Ureter (tissue), 1 donor: Measurements from ENCODE around the gene CSTPP1. TPM values are rescaled to one million over a fixed set of nuclear protein-coding genes. Genes with fewer than 3 reads are reported as not detected.
"Not testable (repeated sequence)": the region's sequence is repeated elsewhere in the genome, so short reads cannot be mapped to it uniquely, and the experiment has no call there.

Experiments used
- DNase-seq: peaks from one replicate; pipeline ENCODE4 v3.0.0-alpha.2; 2020; ENCODE audit warnings: low spot score
- total RNA-seq: library from RNA; stranded (reverse); gene quantifications from one replicate; pipeline ENCODE4 v1.2.4, GENCODE V29; 2023
- donor health status: DM: yes; HTN: yes; CAD: no.

CSTPP1 gene
- total RNA-seq, 1 donor from 2014 or later = 43.0 TPM

DNA sequence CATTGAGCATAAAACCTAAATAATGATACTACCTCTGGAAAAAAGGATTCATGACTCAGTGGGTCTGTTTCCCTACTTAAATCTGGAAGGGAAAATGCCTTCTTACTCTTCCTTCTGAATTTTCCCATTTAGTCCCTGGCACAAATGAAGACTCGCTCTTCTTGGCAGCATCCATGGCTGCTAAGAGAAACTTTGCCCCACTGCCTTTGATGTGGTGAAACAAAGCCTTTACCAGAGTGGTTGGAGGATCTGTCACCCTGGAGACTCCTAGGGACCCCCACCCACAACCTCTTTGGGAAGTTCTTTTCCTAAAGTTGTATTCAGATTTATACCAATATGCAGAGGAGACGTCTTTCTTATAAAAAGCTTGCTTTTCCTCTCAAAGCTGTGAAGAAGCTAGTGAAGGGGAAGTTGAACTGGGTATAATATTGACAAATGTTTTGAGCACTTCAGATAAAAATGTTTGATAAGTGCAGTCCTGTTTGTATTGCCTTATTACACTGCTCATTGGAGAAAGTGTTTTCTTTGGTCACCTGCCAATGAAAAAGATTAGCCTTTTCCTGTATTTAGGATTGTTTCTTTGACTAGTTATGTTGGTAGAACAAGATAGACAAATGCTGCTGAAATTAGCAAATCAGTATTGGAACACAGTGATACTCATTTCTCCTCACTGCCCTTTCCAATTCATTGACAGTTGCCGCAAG is 162.8 kb downstream of the CSTPP1 start:
- no peak for DNase-seq

DNA sequence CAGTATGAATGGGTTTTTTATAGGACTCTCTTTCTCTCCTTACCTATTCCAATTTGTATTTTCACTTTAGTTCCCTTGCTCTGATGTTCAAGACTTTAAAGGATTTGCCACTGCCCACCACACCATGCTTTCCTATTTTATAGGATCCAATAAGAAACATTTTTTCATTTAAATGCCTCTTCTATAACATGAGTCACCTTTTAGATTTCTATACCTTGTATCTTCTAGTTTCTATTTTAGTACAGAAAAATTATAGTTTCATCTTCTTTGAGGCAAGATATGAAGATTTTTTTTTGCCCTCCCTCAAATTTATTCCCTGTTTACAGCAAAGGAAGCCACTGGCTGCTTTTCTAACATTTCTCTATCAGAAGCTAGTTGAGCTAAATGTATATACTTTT is 163.4 kb downstream of the CSTPP1 start:
- DNase-seq = no peak

DNA sequence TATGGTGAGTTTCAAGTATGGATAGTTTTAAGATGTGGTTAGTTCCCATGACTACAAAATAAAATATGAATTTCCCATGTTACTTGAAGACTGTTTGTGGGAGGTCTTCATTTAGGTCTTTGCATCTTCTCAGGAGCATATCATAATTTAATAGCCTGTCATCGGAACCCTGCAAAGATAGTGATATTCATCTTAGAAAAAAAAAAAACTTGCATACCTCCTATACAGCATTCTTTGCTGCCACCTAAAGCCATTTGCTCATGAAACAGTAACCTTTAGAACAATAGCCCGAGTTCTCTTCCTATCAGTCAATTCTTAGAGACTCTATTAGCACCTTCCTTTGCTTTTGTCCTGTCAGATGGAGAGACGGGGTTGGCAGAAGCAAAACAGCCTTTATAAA is 164.8 kb downstream of the CSTPP1 start:
- DNase-seq = no peak

DNA sequence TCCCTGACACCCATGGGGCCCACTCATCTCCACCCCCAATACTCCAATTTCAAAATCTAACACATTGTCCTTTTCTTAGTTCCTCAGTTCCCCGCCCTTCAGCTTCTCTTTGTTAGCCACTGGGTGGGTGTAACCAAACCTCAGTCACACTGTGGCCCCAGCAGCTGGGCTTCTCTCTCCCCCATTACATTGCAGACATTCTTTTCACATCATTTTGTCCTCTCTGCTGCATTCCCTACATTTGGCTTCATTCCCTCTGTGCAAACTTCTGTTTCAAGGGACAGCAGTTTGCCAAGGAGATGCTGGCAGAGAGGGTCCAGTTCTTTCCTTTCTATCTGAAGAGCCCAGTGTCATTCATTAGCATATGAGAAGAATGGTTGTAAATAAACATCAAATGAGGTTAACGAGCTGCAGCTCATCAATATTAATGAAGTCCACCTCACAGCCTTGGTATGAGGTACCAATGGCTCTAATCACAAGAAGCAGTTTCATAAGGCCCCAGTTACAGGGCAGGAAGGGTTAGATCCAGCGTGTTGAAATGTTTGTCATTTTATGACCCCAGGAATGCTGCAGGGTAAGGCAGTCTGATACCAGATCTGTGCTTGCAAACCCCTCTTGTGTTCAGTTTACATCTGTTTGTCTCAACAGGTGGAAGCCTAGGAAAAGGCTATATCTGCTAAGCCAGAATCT is 167.8 kb downstream of the CSTPP1 start:
- DNase-seq = no peak

DNA sequence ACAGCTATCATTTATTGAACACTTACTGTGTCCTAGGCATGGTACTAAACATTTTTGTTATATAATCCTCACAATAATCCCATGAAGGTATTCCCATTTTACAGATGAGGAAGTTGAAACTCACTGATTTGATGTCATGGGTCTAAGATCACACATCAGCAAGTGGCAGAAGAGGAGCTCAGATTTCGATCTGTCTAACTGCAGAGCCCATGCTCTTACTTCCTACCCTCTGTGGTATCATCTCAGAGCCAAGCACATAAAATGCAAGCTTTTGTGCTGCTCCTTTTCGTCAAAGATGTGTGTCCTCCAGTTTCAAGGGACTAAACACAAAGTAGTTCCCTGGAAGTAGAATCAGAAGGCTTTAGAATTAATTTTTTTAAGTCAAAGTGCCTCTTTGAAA is 169.0 kb downstream of the CSTPP1 start:
- DNase-seq = no peak

DNA sequence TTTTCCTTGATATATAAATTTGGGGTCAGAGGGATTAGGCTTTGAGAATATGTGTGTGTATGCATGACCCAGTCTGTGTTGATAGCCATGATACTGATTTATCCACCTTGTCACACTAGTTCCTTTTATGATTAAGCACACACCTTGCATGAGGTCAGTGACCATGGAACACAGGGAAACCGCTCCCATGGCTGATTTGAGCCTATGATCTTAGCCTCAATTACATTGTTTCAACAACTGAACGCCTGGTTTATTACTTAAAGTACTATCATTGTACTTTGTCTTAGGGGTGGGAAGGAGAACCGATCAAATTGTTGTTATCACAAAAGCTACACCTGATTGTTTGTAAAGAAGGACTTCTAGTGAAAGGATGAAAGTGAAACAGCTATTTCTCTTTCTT is 169.4 kb downstream of the CSTPP1 start:
- DNase-seq = no peak

DNA sequence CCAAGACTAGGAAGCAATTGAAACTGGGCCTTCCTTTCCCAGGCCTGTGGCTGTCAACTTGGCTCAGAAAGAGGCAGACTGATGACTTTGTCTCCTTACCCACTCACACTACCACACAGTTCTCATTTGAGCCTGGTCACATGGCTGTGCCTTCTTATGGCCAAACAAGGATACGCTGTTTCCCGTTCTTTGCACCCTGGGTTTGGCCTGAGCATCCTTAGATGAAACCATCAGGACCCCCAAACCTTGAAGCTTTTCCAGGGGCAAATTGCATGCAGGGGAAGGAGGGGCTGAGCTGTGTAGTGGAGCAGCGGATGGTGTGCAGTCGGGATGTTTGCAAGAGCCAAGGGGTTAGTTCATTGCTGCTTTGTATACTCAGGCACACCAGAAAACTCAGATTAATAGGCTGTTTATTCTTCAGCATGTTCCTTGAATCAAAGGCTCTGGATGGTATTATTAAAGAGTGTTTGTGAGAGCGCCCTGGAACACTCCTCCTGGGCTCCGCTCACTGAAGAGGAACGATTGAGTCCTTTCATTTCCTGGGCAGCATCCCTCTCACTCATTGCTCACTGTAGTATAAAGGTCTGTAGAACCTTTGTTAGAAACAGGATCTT is 170.3 kb downstream of the CSTPP1 start:
- no peak for DNase-seq

DNA sequence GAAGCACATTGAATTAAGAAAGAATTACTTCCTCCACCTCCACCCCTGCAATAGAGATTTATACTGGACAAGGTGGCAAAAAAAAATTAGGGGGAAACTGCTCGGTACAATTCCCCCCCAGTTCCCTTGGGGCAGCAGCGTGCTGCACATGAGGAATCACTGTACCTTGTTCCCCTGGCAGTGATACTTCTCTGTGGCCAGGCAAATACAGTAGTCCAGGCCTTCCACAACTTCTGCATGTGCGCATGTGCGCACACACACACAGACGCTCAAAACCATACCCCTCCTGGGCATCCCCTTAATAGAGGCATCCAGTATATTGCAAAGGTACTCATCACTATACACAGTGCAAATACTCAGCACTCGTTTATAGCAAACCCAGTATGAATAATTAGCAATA is 171.2 kb downstream of the CSTPP1 start:
- no peak for DNase-seq

DNA sequence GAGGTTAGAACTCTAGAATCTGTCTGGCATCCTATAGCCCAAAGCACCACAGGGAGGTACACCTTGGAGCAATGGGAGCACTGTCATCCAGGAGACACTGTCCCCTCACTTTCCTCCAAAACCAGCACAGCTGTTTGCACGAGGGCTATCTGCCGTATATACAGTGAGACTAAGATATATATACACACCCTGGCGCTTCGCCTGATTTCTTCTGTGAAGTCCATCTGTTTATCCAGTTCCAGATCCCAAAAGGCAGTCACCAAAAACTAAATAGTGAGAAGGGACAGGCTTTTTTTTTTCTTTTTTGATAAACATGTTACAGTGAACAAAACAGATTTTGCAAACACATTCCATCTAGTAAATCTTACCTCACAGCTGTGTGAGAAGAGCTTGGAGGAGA is 171.7 kb downstream of the CSTPP1 start:
- no peak for DNase-seq

DNA sequence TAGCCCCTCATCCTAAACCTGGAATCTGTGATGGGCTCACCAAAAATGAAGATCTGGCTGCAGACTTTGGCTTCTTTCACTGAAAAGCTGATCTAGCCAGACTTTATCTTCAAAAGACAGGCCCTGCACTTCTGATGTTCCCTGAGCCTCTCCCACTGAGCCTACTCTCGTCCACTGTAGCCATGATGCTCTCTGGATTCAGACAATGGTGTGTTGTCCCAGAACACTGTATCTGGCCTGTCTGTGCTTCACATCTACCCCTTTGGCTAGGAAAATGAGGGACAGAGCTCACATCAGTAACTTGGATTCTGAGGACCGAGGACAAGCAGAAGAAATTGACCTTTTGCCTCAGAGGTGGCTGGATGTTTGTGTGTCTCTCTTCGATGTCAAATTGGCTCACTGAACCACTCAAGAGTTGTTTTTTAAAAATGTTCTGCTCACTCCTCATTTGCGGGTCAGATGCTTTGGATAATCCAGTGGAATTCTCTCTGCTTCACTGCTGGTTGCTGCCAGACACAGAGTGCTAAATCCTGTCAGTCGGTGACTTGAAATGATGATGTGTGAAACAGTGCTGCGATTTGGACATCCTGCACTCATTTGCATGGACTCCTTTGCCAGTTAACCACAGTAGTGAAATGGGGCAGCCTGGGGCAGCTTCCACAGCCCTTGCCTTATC is 172.6 kb downstream of the CSTPP1 start:
- DNase-seq = no peak

DNA sequence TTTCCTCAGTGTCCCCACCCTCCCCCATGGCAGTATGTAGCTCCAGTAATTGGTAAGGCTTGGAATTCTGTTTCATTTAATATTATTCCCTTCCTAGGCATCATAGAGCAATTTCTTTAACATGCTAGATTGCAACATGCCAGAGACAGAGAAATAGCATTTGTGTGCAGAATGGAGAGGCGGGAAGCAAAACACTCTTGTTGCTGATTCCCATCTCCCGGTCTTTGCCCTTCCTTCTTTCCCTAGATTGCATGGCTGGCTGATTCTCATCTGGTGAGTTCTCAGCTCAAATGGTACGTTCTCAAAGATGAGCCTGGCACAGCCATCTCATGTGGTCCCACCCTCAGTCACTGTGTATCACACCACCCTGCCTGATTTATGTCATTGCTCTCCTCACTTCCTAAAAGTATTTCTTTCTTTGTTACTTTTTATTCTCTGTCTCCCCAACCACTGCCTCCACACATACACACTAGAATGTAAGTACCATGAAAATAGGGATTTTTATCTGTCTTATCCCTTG is 173.2 kb downstream of the CSTPP1 start:
- no peak for DNase-seq

DNA sequence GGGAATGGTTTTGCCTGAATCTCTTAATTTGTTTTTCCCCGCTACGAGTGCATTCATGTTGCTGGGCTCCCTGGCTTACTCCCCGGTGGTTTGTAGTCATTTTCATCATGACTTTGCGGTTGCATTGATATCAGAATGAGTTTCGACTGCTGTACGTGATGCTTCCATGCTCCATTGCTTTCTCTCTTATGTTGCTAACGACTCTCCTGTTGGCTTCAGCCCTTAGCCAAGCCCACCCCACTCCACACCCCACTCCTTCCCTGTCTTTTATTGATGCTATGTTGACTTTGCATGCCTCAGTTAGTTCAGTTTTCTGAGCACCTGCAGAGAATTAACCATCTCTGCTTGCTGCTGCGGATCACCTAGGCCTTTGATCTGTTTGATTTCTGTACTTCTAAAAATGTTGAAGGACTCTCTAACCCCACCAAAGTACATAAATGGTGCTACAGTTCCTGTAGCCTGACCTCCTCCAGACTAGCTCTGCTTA is 174.8 kb downstream of the CSTPP1 start:
- no peak for DNase-seq

DNA sequence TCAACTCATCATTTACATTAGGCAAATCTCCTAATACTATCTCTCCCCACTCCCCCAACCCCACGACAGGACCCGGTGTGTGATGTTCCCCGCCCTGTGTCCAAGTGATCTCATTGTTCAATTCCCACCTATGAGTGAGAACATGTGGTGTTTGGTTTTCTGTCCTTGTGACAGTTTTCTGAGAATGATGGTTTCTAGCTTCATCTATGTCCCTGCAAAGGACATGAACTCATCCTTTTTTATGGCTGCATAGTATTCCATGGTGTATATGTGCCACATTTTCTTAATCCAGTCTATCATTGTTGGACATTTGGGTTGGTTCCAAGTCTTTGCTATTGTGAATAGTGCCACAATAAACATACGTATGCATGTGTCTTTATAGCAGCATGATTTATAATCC is 176.4 kb downstream of the CSTPP1 start:
- DNase-seq = not testable (repeated sequence)

DNA sequence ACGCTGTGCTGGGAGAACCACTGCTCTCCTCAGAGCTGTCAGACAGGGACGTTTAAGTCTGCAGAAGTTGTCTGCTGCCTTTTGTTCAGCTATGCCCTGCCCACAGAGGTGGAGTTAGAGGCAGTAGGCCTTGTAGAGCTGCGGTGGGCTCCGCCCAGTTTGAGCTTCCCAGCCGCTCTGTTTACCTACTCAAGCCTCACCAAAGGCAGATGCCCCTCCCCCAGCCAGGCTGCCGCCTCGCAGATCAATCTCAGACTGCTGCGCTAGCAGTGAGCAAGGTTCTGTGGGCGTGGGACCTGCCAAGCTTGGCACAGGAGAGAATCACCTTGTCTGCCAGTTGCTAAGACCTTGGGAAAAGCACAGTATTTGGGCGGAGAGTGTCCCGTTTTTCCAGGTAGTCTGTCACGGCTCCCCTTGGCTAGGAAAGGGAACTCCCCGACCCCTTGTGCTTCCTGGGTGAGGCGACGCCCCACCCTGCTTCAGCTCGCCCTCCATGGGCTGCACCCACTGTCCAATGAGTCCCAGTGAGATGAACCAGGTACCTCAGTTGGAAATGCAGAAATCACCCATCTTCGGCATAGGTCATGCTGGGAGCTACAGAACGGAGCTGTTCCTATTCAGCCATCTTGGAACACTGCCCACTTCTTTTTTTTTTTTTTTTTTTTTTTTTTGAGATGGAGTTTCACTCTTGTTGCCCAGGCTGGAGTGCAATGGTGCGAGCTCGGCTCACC is 182.6 kb downstream of the CSTPP1 start:
- peak; percentile 83 for DNase-seq

DNA sequence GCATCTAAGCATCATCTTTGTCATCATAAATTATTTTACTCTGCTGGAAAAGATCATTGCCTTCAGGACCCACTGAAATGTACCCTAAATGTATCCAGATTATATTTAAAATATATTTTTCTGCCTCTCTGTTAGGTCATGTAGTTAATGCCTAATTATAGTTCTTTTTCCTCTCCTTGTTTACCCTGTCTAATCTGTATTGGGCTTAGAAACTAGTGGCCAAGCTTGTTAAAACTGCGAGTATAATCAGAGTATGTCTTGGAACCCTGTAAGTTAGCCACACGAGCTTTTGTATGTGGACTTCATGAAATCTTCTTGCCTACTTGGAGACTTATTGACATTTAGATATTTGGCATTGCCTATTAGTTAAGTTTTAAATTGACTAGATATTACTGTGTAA is 184.5 kb downstream of the CSTPP1 start:
- DNase-seq = no peak

DNA sequence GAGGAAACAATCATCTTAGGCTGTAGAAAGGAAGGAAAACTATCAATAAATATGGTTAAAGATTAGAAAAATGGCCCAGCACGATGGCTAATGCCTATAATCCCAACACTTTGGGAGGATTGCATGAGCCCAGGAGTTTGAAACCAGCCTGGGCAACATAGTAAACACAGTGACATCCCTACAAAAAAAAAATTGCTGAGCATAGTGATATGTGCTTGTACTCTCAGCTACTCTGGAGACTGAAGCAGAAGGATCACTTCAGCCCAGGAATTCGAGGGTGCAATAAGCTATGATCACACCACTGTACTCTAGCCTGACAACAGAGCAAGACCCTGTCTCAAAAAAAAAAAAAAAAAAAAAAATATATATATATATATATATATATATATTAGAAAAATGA is 185.2 kb downstream of the CSTPP1 start:
- no peak for DNase-seq

DNA sequence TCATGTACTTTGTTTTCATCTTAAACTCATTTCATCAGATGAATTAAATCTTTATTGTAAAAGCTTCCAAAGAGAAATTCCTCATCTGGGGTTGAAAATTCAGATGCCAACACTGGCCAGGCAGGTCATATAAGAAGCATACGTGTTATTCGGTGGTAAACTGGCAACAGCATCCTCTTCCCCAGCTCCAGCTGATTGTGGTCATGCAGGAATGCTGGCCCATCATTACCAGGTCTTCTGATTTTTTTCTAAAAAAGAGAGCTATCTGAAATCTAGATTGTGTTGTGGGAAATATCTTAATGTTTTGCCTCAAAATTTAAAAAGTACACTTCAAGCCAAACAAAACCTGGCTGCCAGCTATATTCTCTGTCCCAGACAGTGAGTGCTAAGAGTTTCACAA is 186.5 kb downstream of the CSTPP1 start:
- no peak for DNase-seq

DNA sequence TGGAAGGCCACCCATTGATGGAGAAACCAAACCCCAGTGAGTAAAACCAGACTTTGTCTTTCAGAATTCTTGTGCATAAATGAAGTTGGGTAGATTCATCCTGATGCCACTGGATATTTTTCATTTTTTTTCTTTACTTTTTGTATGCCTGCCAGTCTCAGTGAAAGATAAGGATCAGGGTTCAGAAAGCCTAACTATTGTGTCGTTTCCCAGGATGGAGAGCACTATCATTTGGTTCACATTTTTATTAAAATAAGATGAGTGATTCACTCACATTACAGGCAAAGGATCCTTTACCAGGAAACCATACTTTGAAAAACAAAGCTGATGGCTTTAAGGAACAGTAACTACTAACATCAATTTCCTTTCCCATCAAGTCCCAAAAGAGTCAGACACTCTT is 188.1 kb downstream of the CSTPP1 start:
- DNase-seq = no peak

DNA sequence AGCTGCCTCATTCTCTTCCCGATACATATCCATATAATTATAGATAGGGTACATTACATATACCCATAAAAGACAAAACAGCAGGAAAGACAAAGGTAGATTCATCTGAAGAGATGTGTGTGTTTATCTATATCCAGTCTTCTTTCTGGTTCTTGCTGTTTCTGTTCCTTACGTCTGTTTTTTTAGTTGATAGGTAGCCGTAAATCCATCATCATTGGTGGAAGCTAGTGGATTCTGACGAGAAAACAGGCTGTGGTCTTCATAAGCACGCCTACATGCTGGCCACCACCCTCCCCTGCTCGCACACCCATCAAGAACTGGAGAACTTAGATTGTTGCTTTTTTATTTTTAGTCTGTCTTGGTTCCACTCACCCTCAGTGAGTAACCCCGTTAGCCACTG is 188.5 kb downstream of the CSTPP1 start:
- DNase-seq = no peak

DNA sequence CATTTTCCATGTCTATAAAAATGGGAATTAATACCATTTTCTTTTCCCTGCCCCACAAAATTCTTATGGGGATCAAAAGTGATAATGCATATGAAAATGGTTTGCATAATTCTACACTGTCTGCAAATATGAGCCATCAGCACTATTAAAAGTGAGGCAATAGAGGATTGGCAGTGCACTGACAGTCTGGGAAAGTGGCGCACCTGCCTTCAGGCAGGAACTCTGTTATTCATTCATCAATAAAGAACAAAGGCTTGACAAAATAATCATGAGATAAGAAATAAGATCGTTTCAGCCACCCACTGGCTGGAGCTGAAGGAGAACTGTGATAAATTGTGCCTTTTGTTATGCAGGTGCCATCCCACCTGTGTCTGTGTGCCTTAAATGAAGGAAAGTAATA is 190.7 kb downstream of the CSTPP1 start:
- no peak for DNase-seq

DNA sequence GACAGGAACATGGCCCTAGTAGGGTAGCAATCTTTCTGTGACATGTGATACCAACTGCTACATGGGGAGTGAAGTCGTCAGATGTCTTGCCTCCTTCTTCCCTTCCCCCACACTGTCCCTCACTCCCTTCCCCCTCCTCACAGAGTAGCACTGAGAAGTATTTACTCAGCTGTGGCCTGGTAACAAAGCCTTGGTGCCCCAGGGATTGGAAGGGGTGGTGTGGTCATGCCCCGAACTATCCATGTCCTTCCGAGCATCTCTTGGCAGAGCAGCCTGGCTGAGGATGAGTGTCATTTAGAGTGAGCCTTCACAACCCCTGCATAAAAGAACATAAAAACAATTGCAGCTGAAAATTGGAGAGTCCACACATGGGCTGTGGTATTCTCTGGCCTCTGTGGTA is 194.0 kb downstream of the CSTPP1 start:
- no peak for DNase-seq

DNA sequence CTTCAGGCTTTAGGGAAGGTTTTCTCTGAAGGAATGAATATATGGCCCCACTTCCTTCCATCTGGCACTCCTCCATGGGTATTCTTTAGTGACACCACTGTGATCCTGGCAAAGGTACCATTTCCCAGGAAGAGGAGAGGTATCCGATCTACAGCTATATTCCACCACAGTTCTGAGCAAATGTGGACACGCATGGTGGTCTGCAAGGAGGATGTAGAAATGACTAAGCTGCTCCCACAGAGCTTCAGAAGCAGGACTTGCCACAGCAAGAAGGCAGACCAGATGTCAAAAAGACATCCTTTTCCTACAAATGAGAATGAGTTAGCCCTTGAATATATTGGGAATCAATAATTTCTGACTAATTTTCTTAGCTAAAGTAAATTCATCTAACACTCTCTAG is 194.6 kb downstream of the CSTPP1 start:
- DNase-seq = no peak
